DND-41 (cell line): ENCODE data around the gene RMND5A.

Experiments
- EZH2 ChIP-seq: IDR thresholded peaks from 3 replicates; pipeline ENCODE4 v1.6.1; 2012; ENCODE audit warnings: borderline replicate concordance, low read depth, mild to moderate bottlenecking, moderate library complexity, low read length, inconsistent platforms; ENCODE audit not compliant: severe bottlenecking
- TF ChIP-seq, protein P1 (sequence below): IDR thresholded peaks from 2 replicates; pipeline ENCODE4 v1.5.1; 2012; ENCODE audit warnings: borderline replicate concordance, low read length, moderate library complexity, mild to moderate bottlenecking; ENCODE audit not compliant: poor library complexity, severe bottlenecking; ENCODE audit errors: extremely low read depth

DNA sequence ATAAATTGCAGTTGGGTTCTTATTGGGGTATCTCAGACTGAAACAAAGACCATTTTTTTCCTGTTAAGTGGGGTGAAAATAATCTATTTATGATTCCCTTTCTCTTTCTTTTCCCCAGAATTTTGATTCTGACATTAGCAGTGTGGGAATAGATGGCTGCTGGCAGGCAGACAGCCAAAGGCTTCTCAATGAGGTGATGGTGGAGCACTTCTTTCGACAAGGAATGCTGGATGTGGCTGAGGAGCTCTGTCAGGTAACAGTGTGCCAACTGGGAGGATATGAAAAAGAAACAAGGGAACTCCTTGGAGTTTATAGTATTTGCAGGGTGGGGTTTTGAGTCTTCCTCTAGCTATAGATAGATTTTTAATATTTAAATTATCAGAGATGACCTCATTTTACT lies 31.7 kb downstream of the RMND5A start:
- TF ChIP-seq EZH2, result no peak
- TF ChIP-seq, protein P1, sequence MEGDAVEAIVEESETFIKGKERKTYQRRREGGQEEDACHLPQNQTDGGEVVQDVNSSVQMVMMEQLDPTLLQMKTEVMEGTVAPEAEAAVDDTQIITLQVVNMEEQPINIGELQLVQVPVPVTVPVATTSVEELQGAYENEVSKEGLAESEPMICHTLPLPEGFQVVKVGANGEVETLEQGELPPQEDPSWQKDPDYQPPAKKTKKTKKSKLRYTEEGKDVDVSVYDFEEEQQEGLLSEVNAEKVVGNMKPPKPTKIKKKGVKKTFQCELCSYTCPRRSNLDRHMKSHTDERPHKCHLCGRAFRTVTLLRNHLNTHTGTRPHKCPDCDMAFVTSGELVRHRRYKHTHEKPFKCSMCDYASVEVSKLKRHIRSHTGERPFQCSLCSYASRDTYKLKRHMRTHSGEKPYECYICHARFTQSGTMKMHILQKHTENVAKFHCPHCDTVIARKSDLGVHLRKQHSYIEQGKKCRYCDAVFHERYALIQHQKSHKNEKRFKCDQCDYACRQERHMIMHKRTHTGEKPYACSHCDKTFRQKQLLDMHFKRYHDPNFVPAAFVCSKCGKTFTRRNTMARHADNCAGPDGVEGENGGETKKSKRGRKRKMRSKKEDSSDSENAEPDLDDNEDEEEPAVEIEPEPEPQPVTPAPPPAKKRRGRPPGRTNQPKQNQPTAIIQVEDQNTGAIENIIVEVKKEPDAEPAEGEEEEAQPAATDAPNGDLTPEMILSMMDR, result no peak
